Measurements from ENCODE around the gene ATP6V0C. TPM values are rescaled to one million over a fixed set of nuclear protein-coding genes. Genes with fewer than 3 reads are reported as not detected.

The ATP6V0C gene
- total RNA-seq, 1 experiment from 2014 or later = 249 TPM

- peak overlapping the region; percentile 97 for H3K4me2 ChIP-seq
- no peaks in the 10 kb centered on the region for H3K9me3 ChIP-seq (ENCODE audit: insufficient read depth, low read depth)
- H3F3A ChIP-seq (ENCODE audit: insufficient read depth, low read depth) = peaks cover 28% of the 10 kb centered on the region; the same call in 1 of the 2 replicates
- intact Hi-C loops (cut with micrococcal nuclease; ENCODE audit: unreplicated experiment) = no loop called here
- peaks cover 13% of the 10 kb centered on the region for H3K79me2 ChIP-seq (ENCODE audit: low read depth)
- CTCF ChIA-PET = interaction anchor here (0.6 kb wide), 1 partner anchor 15 kb away, joined by 4 read pairs; no protein-coding TSS in a partner anchor
- BruUV-seq (replicated peaks) = no TSS peak
- H3K4me3 ChIP-seq = peak overlapping the region; percentile 98
- POLR2A ChIA-PET (ENCODE audit: unreplicated experiment) = interaction anchor here (0.9 kb wide), 1 partner anchor 259 kb away, joined by 3 read pairs; the partner anchor contains the start of gene PGP
- peak in 1 of 2 experiments; percentile 50 for DNase-seq
- peak overlapping the region; percentile 34; the same call in 1 of the 2 replicates for H3K27ac ChIP-seq
- H3K36me3 ChIP-seq (ENCODE audit: low read depth) = no peaks in the 10 kb centered on the region
- peaks cover 14% of the 10 kb centered on the region; the same call in 1 of the 2 replicates for H3K4me1 ChIP-seq (replicated peaks; ENCODE audit: insufficient read depth)
- TF ChIP-seq EZH2 (IDR thresholded peaks at IDR 0.05; ENCODE audit: low read depth) = no peak
- no peak; the same call in 1 of the 2 replicates for TF ChIP-seq CTCF (conservative IDR thresholded peaks at IDR 0.05)
- peaks cover 16% of the 10 kb centered on the region for H4K20me1 ChIP-seq (ENCODE audit: insufficient read depth)
- no peaks in the 10 kb centered on the region for H3K9me2 ChIP-seq (ENCODE audit: insufficient read depth)
- H3K27me3 ChIP-seq (ENCODE audit: insufficient read depth, low read depth) = no peaks in the 10 kb centered on the region
- H2AFZ ChIP-seq = peak overlapping the region; percentile 97
These were observed 39.5 kb upstream of the ATP6V0C start for GRCh38 chr16:2473999-2474876.

GRCh38 chr16:2474877-2475412 lies 38.8 kb upstream of the ATP6V0C start, which contains the start of gene TBC1D24:
TBC1D24 (plus strand) TSS chr16:2475127; CDS start chr16:2496149, 21,022 bp downstream.
- no peaks in the 10 kb centered on the region for H3K36me3 ChIP-seq (ENCODE audit: low read depth)
- TF ChIP-seq EZH2 (IDR thresholded peaks at IDR 0.05; ENCODE audit: low read depth) = no peak
- no peak for TF ChIP-seq CTCF (conservative IDR thresholded peaks at IDR 0.05)
- H3K27ac ChIP-seq = peak within 1 kb of the TSS; percentile 34; the same call in 1 of the 2 replicates
- H3K79me2 ChIP-seq (ENCODE audit: low read depth) = peaks cover 13% of the 10 kb centered on the region
- CTCF ChIA-PET = interaction anchor here (0.6 kb wide), 1 partner anchor 16 kb away, joined by 4 read pairs; no protein-coding TSS in a partner anchor
- H3K4me2 ChIP-seq = peak within 1 kb of the TSS; percentile 97
- H2AFZ ChIP-seq = peak within 1 kb of the TSS; percentile 97
- no peaks in the 10 kb centered on the region for H3K27me3 ChIP-seq (ENCODE audit: insufficient read depth, low read depth)
- peaks cover 23% of the 10 kb centered on the region; the same call in 1 of the 2 replicates for H3F3A ChIP-seq (ENCODE audit: insufficient read depth, low read depth)
- H3K4me3 ChIP-seq = peak within 1 kb of the TSS; percentile 98
- no peaks in the 10 kb centered on the region for H3K9me2 ChIP-seq (ENCODE audit: insufficient read depth)
- peaks cover 13% of the 10 kb centered on the region; the same call in 1 of the 2 replicates for H3K4me1 ChIP-seq (replicated peaks; ENCODE audit: insufficient read depth)
- POLR2A ChIA-PET (ENCODE audit: unreplicated experiment) = interaction anchor here (0.9 kb wide), 1 partner anchor 260 kb away, joined by 3 read pairs; the partner anchor contains the start of gene PGP
- BruUV-seq (replicated peaks) = no TSS peak
- peak; percentile 46 to 93 for DNase-seq
- H4K20me1 ChIP-seq (ENCODE audit: insufficient read depth) = peaks cover 14% of the 10 kb centered on the region
- H3K9me3 ChIP-seq (ENCODE audit: insufficient read depth, low read depth) = no peaks in the 10 kb centered on the region
- intact Hi-C loops (cut with micrococcal nuclease; ENCODE audit: unreplicated experiment) = no loop called here

All from PC-9 (cell line).